NCI-H1930 (cell line): Measurements from ENCODE around the gene BCR.

Experiments used
- DNase-seq, 2 experiments: peaks; one replicate each; lab custom pipeline; 2025; lab: John Stamatoyannopoulos, UW

Gene BCR

DNA sequence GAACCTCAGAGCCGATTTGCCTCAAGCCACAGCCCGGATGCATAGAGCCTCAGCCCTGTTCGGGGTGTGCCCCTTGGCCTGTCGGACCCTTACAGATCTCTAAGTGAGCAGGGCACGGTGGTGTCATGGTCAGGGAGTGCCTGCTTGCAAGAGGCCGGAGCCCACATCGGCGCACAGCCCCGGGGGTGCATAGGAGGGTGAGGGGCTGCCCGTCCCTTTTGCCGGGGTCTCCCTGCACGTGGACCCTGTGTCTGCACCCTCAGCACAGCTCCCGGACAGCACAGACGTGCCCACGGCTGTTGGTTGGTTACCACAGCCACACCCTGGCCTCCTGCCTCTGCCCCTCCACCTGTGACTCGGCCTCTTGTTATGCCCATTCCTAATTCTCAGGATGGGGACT, 28.5 kb upstream of the BCR start:
- no peak for DNase-seq

DNA sequence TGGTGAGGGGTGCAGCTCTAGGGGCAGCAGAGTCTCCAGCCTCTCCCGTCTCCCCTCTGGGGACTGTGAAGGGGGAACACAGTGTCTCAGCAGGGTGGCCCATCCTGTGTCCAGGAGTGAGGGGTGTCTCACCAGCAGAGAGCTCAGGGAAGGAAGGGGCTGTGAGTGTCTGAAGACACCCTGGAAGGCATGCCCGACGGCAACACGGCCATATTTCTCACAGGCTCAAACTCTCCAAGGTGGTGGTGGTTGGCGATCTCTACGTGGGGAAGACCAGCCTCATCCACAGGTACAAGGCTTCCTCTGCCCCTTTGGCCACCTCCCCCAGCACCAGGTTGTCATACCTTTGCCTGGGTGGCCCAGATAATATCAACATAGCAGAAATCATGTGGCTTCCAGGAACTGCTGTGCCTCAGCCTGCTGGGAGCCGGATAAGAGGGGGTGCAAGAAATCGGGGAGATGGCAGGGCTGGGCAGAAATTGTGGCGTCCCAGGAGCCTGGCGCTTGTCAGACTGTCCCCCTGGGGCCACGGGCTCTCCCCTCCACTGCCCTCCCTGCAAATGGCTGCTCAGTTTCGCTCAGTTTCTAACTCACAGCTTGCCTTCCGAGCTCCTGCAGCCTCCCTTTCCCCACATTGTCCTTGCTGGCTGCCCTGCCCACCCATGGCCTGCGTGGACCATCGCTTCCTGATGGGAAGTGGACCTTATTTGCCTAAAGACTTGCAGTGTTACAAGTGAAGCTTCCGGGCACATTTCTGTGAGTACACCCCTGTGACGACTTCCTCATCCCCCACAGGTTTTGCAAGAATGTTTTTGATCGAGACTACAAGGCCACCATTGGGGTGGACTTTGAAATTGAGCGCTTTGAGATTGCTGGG, 27.8 kb upstream of the BCR start:
- no peak for DNase-seq

DNA sequence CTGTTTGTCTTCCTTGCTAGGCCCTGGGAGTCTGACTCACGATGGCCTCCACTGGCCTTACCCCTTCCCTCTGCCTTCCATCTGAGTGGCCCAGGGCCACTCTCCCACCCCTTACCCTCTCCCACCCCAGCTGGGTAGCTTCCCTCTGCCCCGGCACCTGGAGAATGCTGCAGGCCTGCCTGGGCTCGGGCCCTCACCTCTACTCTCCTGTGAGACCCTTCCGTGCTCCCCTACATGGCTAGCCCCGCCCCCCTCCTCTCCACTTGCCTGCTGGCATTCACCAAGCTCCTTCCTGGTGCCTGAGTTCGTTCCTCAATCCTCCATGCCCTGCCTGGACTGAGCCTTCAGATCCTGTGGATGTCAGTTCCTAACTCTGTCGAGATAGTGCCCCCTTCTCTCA, 26.3 kb upstream of the BCR start:
- DNase-seq = no peak

DNA sequence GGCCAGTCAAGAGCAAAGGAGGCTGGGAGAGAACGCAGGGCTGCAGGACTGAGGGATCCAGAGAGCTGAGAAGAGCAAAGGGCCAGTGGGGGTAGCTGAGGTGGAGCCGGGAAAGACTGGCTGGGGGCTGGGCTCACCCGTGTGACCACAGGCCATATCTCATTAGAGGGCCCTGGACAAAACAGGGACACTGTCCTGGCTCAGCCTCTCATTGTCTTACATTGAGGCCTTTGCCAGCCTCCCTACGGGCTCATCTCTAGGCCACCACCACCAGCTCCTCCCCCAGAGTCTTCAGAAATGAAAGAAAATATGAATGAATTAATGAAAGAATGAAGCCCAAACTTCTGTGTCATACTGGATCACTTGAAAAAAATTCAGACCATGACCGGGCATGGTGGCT, 25.8 kb upstream of the BCR start:
- no peak for DNase-seq

DNA sequence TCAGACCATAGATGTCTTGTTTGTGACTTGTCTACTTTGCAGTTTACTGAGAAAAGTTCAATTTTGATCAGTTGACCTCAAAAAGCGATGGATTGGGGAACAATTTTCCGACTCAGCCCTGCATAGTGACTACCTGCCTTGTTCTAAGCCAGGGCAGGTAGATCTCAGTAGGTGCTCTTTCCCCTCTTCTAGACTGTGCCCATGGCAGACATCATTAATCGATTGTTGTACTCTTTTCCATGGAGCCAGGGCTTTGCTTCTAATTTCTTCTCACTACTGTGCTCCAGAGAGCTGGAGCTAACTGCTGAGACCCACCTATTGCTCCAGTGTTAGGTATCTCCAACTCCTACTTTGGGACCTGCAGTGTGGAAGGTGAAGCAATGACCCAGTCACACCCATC, 25.2 kb upstream of the BCR start:
- DNase-seq = no peak

DNA sequence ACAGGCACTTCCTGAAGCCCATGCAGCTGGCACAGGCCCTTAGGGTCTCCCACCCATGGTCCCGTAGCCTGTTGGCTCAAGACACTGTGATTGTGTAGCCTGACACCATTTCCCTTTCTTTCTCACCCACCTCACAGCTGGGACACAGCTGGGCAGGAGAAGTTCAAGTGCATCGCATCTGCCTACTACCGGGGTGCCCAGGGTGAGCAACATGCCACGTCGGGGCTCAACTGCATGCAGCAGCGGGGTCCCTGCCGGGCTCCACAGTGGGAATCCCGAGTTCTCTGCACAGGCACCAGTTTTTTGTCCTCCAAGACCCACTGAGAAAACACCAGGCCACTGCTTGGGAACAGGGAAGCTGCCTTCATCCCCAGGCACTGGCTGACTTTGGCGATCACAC, 24.5 kb upstream of the BCR start:
- no peak for DNase-seq

DNA sequence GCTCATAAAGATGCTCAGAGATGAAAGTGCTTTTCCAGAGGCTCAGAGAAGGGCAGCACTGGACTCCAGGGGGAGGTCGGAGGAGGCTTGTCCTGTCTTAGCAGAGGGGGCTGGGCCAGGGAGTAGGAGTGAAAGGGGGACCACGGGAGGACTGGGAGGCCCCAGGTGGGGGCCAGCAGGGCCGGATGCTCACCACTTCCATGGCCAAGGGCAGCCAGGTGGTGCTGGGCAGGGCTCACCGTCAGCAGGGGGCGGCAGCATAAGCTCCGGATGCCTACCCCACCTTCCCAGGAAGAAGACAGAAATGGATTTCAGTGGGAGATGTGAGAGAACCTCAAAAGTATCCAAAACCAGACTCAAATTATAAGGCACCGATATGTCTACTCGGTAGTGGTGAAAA, 24.0 kb upstream of the BCR start:
- DNase-seq = no peak

DNA sequence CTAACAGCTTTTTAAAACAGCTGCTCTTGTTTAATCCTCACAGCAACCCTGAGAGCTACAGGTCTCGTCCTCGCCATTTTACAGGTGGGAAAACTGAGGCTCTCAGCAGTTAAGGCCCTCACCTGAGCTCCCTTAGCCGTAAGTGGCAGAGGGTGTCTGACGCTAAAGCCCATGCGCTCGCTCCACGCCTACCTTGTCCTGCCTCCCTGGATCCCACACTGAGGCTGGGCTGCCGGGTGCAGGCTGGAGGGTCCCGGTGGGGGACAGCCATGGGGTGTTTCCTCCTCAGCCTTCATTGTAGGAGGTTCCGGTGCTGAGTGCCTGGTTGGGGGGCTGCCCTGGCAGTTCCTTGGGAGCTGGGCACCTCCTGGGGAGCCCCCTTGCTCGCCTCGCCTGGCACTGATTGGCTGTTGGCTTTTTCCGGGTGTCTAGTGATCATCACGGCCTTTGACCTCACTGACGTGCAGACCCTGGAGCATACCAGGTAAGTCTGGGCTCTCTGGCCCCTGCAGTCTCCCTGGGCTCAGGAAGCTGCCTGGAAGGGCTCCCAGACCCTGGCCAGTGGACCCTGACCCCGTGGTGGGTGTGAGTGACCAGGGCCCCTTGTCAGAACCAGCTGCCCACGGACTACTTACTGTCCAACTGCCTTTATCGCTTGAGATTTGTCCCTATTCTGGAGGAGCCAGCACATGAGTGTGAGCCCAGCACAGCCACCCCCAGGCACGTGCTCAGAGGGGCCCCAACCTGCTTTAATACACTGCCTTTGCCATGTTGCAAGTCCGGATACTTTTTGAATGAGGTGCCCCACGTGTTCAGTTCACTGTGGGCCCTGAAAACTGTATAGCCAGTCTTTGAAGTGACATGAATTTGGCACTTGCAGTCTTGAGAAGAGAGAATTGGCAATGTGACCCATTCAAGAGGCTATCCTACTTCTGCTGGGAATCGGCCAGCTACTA, 22.5 kb upstream of the BCR start:
- no peak for DNase-seq

DNA sequence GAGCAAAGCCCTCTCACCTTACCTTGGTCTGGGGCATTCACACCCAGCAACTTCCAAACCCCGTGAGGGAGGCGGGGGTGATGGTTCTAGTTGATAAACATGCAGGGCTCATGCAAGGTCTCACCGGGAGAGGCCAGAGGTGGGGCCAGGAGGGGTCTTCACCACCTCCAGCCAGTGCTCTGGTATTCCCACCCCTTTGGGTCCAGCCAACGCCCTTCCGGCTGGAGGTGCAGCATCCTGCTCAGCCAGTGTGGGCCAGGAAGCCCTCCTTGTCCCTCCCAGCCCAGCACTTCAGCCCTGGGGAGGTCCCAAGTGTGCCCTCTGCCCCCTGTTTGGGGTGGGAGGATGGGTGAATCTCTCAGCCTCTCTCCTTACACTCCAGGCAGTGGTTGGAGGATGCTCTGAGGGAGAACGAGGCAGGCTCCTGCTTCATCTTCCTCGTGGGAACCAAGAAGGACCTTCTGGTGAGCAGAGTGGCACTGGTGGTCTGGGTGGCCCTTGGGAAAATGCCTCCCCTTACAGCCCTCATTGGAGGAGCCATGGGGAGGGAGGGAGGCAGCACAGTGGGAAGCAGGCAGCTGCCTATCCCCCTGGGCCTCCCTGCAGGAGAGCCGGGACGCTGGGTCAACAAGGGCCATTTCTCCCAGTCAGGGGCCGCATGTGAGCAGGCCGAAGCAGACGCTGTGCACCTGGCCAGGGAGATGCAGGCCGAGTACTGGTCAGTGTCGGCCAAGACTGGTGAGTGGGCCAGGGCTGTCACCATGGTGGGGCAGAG, 21.6 kb upstream of the BCR start:
- DNase-seq = no peak

DNA sequence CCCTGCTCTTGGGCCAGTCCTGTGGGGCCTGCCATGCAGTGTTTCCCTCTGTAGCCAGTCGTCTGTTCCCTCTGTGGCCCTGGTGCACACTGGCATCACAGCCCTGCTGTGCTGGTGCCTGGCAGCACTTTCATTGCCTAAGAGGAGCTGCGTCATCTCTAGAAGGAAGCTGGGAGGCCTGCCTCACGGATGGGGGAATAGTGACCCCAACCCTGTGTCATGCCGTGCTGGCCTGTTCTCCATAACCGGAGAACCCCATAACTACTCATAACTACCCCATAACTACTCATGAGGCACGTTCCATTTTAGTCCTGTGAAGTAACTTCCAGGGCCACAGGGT, 21.0 kb upstream of the BCR start:
- no peak for DNase-seq

DNA sequence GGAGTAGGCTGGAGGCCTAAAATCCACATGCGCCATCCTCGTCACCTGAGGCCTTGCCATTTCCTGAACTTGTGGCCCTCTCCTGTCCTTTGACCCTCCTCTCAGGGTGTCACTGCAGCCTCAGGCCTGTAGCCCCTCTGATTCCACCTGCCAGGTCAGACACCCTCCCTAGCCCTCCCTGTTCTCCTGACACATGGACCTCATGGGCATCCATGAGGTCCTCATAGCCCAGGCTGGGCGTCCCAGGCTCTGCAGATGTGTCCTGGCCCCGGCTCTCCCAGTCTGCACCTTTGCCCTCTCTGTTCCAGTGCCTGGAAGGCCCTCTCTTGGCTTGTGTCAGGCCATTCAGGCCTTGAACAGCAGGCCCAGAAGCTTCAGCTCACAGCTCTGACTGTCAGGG, 19.3 kb upstream of the BCR start:
- DNase-seq = no peak

DNA sequence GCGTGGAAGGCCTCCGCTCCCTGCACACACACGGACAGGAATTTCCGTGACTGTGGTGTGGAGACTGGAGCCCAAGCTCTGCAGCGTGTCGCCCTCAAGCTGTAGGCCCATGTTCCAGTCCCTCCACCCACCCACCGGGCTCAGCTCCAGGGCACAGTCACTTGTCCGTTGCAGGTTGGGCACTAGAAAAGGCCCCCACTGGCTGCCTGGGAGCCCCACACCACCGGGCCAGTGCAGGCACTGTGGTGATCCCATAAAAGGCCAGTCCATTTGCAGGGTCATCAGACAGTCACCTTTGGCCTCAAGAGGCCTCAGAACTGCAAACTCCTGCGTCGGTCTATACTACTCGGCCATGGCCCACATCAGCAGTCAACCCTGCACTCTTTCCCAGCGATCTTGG, 18.7 kb upstream of the BCR start:
- DNase-seq = no peak

DNA sequence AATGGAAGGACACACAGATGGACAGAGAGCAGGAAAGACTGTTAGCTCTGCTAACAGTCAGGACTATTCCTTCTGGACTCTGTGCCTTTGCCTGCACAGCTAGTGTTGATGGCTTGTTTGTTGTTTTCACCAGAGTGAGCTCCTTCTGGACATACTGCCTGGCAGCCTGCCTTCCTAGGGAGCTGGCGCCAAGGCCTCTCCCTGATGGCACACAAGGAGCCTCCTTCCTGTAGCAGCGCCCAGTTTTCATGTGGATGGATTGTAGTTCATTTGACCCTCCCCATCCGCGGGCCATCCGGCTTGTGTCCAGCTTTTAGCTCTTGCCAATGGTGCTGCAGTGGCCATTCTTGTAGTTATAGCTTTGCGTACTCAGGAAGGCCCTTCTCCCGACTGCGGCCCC, 16.6 kb upstream of the BCR start:
- DNase-seq = no peak

DNA sequence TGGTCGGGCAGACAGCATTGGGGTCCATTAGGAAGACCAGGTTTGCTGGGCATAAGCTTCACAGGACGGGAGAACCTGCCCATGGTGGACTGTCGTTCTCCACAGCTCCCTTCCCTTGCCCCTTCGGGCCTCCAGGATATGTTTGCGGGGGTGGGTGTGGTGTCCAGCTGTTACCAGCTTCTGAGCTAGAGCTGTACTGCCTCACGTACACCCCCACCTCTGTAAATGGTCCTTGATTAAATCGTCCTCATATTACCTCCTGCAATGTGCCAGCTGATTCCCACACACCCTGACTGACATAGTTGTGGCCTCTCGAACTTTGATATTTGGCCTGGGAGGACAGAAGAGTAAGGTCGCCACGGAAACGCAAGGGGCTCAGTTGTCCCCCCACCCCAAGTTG, 16.2 kb upstream of the BCR start:
- no peak for DNase-seq

DNA sequence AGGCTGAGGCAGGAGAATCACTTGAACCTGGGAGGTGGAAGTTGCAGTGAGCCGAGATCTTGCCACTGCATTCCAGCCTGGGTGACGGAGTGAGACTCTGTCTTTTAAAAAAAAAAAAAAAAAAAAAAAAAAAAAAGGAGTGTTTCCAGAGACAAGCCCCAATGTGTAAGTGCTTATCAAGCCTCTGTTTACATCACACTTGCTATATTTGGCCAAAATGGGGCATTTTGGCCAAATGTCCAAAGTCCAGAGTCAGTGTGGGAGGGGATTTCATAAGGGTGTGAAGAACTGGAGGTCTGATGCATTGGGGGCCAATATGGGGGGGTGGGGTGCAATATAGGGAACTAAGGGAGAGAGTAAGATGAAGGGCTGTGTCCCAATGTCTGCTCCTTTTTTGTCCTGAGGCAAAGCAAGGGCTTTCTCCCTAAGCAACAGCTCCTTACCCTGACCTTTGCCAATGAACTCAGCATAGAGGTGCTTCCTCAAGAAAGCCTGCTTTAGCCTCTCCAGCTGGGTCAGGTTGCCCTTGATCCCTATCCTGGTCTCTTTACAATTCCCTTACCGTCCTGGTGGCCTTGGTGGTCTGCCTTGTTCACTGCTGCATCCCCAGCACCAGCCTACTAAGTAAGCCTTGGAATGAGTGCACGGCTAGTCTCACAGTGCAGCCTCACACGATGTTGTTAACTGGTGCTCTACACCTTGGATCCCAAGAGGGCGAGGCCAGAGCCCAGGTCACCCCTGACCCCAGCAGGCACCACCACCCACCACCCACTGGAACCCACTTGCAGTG, 14.1 kb upstream of the BCR start:
- no peak for DNase-seq

DNA sequence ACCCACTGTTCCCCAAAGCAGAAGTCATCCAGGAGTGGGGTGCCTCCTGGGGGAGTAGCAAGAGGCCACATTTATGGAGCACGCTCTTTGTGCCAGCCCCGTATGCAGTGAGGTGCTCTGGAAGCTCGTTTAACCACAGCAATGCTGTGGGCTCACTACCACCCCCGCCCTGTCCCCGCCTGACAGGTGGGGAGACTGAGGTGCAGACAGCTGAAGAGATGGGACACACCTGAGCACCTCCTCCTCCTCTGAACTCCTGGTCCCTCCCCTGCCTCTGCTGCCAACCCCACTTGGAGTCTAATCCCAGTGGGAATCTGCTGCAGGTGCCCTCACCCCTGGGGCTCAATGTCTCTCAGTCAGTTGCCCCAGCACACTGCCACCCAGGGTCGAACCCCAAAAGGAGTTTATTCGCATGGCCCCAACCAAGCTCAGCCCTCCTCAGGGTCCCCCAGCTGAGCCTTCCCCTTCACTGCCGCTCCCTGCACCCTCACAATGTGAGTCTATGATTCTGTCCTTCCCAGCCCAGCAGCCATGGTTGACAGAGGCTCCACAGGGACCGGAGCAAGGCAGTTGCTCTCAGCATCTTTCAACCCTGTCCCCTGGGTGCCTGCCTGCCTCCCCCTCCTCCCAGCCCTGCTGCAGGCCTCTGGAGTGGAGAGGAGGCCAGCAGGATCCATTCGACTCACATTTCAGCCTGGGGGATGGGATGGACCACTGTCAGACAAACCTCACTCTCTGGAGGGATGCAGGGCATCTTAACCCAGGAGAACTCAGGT, 13.3 kb upstream of the BCR start:
- no peak for DNase-seq

DNA sequence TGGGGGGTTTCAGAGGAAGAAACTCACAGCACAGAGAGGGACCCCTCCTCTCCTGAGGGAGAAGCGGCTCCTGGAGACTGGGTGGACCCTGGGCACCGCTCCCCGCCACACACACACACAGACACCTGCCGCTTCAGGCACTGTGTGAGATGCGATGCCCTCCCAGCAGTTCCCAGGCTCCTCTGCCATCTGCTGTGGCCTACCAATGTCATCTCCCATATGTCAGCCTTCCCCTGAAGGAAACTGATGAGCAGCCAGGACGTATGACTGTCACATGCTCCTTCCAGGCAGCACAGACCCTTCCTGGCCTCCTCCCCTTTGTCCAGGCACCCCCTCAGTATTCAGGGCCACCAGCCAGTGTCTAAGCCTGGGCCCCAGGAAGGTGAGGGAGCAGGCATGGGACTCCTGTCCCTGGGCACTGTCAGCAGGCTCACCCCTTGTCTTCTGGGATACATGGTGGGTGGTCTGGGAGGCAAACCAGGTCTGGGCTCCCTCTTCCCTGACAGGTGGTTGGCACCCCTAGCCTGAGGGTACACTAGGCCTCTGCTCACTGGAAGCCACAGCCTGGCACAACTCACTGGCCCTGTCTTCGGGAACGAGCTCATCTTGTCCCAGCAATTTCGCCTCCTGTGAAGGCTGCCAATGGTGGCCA, 11.8 kb upstream of the BCR start:
- DNase-seq = no peak

DNA sequence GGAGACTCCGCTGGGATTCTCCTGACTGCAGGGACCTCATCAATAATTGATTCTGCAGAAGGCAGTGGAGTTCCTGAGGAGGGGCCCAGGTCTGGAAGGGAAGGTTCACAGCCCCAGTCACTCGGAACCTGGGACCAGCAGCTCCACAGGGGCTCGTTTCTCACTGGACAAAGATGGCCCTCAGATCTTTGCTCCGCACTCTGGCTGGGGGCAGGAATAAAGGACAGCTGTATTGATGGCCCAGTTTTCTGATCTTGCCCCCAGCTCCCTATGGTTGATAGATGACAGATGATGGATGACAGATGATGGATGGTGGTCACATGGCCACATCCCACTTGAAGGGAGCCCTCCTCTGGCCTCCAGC, 11.3 kb upstream of the BCR start:
- DNase-seq = no peak

DNA sequence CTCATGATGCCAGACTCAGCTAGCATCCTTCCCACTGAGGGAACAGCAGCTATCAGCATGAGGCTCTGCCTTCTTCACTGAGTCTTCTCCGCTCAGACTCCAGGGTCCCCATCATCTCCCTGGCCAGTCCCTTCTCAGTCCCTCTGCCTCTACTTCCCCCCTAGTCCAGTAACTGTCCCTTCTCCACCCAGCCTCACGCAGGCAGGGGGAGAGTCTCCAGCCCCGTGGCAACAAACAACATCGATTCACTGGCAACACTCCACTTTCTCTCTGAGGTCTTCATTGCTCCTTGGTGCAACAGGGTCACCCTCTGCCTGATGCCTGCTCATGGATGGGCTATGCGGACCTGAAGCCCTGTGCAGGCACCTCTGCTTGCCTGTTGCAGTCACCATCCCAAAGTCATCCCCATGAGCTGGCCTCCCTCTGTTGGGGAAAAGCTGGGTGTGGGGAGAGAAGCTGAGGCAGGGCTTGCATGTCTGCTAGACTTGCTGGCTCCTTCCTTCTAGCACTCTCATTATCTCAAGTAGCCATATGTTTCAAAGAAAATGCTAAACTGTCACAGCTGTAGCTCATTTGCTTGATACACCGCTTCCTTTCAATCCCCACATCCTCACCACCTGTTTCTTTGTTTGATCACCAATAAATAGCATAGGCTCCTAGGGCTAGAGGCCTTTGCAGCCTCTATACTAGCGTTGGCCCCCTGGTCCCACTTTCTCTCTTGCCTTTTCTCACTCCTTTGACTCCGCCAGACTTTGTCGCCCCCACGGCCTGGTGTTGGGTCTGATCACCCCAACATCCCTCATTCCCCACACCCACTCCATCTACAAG, 4.3 kb upstream of the BCR start:
- DNase-seq = no peak

DNA sequence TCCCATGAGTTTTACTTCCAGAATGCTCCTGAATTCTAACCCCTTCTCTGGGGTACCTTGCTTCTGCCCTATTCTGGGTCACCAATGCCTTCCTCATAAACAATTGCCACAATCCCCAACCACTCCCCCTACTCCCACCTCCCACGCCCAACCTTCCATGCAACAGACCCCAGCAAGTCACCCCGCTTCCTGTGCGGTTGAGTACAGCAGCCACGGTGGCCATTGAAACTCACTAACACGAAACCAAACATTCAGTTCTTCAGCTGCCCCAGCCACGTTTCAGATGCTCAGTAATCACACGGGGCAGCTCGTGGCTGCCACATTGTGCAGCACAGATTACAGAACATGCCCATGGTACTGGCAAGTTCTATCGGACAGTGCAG, 3.7 kb upstream of the BCR start:
- DNase-seq = no peak
